DMS114 treated with DMSO at 0.1 percent for 48 hours (cell line): ENCODE data around the gene PPP4R4.
"Not testable (repeated sequence)": the region's sequence is repeated elsewhere in the genome, so short reads cannot be mapped to it uniquely, and the experiment has no call there.

Experiments used
- DNase-seq: peaks from one replicate; lab custom pipeline; 2025; ENCODE audit not compliant: unreplicated experiment; lab: John Stamatoyannopoulos, UW

Gene PPP4R4

GRCh38 chr14:94175747-94176146, 1.6 kb downstream of the PPP4R4 start:
- no peak for DNase-seq

- no peak for DNase-seq
These were observed 2.7 kb downstream of the PPP4R4 start for GRCh38 chr14:94176808-94177207.

- DNase-seq = no peak
These were observed 3.7 kb downstream of the PPP4R4 start for GRCh38 chr14:94177806-94178205.

GRCh38 chr14:94179244-94179643, 5.1 kb downstream of the PPP4R4 start:
- no peak for DNase-seq

- peak; percentile 58 for DNase-seq
These were observed 6.6 kb downstream of the PPP4R4 start for GRCh38 chr14:94180655-94181271.

- DNase-seq = no peak
These were observed 7.7 kb downstream of the PPP4R4 start for GRCh38 chr14:94181835-94182234.

GRCh38 chr14:94192536-94192935, 18.4 kb downstream of the PPP4R4 start:
- DNase-seq = no peak

- no peak for DNase-seq
These were observed 19.7 kb downstream of the PPP4R4 start for GRCh38 chr14:94193776-94194175.

- DNase-seq = no peak
These were observed 21.9 kb downstream of the PPP4R4 start for GRCh38 chr14:94196057-94196456.

- DNase-seq = no peak
These were observed 29.5 kb downstream of the PPP4R4 start for GRCh38 chr14:94203473-94204210.

GRCh38 chr14:94213021-94213420, 38.9 kb downstream of the PPP4R4 start:
- DNase-seq = no peak

GRCh38 chr14:94213741-94214140, 39.6 kb downstream of the PPP4R4 start:
- DNase-seq = no peak

- no peak for DNase-seq
These were observed 43.0 kb downstream of the PPP4R4 start for GRCh38 chr14:94217116-94217515.

GRCh38 chr14:94218198-94218886, 44.2 kb downstream of the PPP4R4 start:
- DNase-seq = not testable (repeated sequence)

- DNase-seq = no peak
These were observed 49.9 kb downstream of the PPP4R4 start for GRCh38 chr14:94224040-94224439.

GRCh38 chr14:94225460-94226378, 51.6 kb downstream of the PPP4R4 start:
- no peak for DNase-seq

- DNase-seq = no peak
These were observed 52.9 kb downstream of the PPP4R4 start for GRCh38 chr14:94227029-94227428.

GRCh38 chr14:94237046-94237445, 62.9 kb downstream of the PPP4R4 start:
- no peak for DNase-seq

GRCh38 chr14:94237983-94238382, 63.9 kb downstream of the PPP4R4 start:
- no peak for DNase-seq

GRCh38 chr14:94239406-94239805, 65.3 kb downstream of the PPP4R4 start:
- no peak for DNase-seq

- no peak for DNase-seq
These were observed 70.1 kb downstream of the PPP4R4 start for GRCh38 chr14:94244182-94244581.
